Cardiac fibroblast (primary cell): Measurements from ENCODE around the gene SNX10.

Experiments used
- DNase-seq, 2 donors: peaks; one replicate each; pipeline versions ENCODE4 v3.0.0 to v3.0.0-alpha.2; 2010; ENCODE audit warnings: low read depth in 2 of 2
- H3K4me3 ChIP-seq, 2 donors: replicated peaks in 1 of 2; 1 replicate in 1 of 2; 2 replicates in 1 of 2; pipeline ENCODE4 v1.5.1; 2011; ENCODE audit warnings: low read depth in 2 of 2, low read length in 2 of 2, mild to moderate bottlenecking in 2 of 2, moderate library complexity in 1 of 2
- TF ChIP-seq, protein P1 (sequence below): IDR thresholded peaks from one replicate; pipeline ENCODE4 v1.5.1; 2011; ENCODE audit warnings: low read depth, mild to moderate bottlenecking, low read length, inconsistent platforms

The SNX10 gene

DNA sequence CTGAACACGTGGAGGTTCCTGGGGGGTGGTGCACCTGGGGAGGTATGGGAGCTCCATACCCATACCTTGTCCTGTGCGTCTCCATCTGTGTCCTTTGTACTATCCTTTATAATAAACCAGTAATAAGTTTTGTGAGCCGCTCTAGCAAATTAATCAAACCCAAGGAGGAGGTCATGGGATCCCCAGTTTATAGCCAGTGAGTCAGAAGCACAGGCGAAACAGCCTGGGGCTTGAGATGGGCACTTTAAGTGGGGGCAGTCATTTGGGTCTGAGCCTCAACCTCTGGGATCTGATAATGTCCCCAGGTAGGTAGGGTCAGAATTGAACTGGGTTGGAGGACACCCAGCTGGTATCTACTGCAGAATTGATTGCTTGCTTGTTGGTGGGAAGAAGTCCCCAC, 16.9 kb downstream of the SNX10 start:
- H3K4me3 ChIP-seq, result no peak overlapping the region
- no peak for DNase-seq
- TF ChIP-seq, protein P1, sequence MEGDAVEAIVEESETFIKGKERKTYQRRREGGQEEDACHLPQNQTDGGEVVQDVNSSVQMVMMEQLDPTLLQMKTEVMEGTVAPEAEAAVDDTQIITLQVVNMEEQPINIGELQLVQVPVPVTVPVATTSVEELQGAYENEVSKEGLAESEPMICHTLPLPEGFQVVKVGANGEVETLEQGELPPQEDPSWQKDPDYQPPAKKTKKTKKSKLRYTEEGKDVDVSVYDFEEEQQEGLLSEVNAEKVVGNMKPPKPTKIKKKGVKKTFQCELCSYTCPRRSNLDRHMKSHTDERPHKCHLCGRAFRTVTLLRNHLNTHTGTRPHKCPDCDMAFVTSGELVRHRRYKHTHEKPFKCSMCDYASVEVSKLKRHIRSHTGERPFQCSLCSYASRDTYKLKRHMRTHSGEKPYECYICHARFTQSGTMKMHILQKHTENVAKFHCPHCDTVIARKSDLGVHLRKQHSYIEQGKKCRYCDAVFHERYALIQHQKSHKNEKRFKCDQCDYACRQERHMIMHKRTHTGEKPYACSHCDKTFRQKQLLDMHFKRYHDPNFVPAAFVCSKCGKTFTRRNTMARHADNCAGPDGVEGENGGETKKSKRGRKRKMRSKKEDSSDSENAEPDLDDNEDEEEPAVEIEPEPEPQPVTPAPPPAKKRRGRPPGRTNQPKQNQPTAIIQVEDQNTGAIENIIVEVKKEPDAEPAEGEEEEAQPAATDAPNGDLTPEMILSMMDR, result no peak

DNA sequence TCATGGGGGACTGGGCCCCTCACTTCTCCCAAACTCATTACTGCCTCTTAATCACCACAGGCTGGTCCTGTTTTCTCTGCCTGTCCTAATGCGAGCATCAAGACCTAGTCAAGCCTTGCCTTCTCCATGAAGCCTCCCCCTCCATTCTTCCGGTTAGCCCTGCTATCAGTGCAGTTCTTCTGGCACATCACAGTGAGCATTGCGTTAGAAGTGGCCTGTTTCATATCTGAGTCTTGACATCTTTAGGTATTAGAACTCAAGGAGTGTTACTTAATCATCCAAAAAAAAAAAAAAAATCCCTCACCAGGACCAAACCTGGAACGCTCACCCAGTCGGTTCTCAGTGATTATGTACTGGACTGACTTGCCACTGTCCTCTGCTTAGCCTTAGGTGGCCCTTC, 17.4 kb downstream of the SNX10 start:
- TF ChIP-seq, protein P1, result no peak
- no peak overlapping the region for H3K4me3 ChIP-seq
- no peak for DNase-seq

DNA sequence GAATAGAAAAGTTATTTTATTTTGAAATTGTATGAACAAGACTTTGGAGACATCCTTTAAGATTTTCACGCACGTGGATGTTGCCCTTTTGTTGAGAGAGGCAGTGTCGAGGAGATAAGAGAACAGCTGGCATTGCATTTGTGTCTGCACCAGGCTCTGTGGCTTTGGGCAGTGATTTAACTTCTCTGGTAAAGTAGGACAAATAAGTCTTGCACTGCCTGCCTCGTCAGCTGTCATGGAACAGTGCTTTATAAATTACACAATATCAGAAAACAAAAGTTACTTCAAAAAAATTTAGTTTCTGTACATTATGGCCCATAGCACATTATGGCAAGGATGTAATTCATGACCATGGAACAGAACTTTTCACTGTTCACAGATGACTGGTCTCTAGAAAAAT, 20.1 kb downstream of the SNX10 start:
- no peak for DNase-seq
- TF ChIP-seq, protein P1, result no peak
- no peak overlapping the region for H3K4me3 ChIP-seq

DNA sequence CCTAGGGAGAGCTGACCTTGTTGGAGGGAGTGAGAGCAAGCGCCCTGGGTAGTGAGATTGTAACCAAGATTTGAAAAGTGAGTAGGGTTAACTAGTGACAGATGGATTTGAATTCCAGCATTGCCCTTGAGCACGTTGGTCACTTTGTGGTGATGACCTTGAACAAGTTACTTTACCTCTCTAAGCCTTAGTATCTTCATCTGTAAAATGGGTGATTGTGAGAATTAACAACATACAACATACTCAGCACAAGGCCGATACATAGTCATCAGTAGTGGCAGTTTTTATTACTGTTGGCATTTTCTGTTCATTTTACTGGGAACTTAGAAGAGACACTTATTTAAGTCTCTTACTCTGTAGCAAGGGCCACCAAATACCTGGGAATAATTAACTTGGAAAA, 25.5 kb downstream of the SNX10 start:
- H3K4me3 ChIP-seq, result no peak overlapping the region
- no peak for DNase-seq
- TF ChIP-seq, protein P1, result no peak

DNA sequence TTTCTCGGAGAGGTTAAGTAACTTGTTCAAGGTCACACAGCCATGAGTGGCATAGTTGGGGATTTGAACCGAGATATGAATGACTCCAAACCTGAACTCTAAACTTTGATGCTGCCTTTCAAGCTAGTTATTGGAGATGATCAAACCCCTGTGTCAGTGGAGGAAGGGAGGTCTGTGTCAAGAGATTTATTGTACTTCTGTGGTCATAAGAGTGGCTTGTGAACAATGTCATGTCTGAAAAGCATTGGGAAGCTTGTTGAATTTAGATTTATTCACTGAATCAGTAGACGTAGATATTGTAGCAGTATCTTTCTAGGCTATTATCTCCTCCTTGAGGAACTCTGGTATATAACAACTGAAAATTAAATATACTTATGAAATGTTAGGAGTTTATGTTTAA, 27.3 kb downstream of the SNX10 start:
- TF ChIP-seq, protein P1, result no peak
- no peak for DNase-seq

DNA sequence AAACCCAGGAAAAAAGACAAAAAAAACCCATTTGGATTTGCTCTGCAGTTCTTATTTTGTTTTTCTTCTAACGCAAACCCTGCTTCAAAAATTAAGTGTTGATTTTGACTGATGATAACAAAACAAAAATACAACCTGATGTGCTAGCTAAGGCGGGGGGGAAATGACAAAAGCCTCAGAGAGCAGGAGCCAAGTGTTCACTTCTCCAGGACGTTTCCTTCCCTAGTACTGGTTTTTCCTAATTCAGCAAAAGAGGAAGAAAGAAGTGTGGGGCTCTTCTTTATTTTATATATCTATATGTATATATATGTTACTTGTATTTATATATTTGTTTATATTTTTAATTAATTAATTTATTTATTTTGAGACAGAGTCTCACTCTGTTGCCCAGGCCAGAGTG, 28.0 kb downstream of the SNX10 start:
- DNase-seq, result no peak
- H3K4me3 ChIP-seq, result no peak overlapping the region
- TF ChIP-seq, protein P1, result no peak

More for the DNA sequence above, 27.3 kb downstream of the SNX10 start:
- no peak overlapping the region for H3K4me3 ChIP-seq

DNA sequence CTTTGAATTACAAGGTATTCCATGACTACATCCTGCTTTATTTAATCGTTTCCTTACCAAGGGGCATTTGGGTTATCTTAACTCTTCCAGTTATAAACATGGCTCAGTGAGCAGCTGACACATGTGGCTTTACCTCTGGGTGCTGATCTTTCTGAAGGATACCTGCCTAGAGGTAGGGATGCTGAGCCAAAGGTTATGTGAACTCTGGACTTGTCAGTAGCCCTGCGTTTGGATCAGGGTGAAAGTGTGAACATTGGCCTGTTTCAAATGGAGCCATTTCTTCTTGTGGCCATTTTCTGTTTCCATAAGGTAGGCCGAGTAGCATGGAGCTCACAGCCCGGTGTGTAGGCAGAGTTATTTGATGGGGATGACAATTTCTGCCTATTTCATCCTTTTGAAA, 29.2 kb downstream of the SNX10 start:
- no peak for DNase-seq
- TF ChIP-seq, protein P1, result no peak
- no peak overlapping the region for H3K4me3 ChIP-seq
